ENCODE measurements around the gene RPS10. TPM values are rescaled to one million over a fixed set of nuclear protein-coding genes. Genes with fewer than 3 reads are reported as not detected.

RPS10 gene
- total and polyA plus RNA-seq, 2 donors (not counting 3 experiments of a cell fraction or from before 2014, with no cell fraction given) = 1,416 to 5,496 TPM

GRCh38 chr6:34378470-34378869 is 47.4 kb downstream of the RPS10 start:
- DNase-seq (ENCODE audit: low read depth, low spot score) (no peak), FAIRE-seq (no peak)
- intact Hi-C loops (cut with micrococcal nuclease) = no loop called here
- Histone ChIP-seq H3K4me1 (ENCODE audit: control insufficient read depth, extremely low read depth, insufficient read depth, low read length) (no peaks in the 10 kb centered on the region), H2AFZ (ENCODE audit: low read depth, low read length) (no peak overlapping the region), H3K27ac (ENCODE audit: insufficient read depth, low read depth, low read length) (no peak overlapping the region), H3K79me2 (ENCODE audit: control insufficient read depth, insufficient read depth, low read length) (peaks cover 87% of the 10 kb centered on the region), H3K4me3 (replicated peaks in 1 of 3; ENCODE audit: insufficient read depth in 1 of 3, low read depth in 1 of 3, low read length in 3 of 3) (no peak overlapping the region), H3K9me1 (replicated peaks; ENCODE audit: control insufficient read depth, extremely low read depth, insufficient read depth, low read length) (no peaks in the 10 kb centered on the region), H3K9me3 (replicated peaks; ENCODE audit: control insufficient read depth, insufficient read depth, low read length) (no peaks in the 10 kb centered on the region), H3K27me3 (ENCODE audit: control insufficient read depth in 2 of 2, insufficient read depth in 2 of 2, low read length in 2 of 2) (no peaks in the 10 kb centered on the region), H4K20me1 (replicated peaks; ENCODE audit: control insufficient read depth, extremely low read depth, insufficient read depth, low read length) (peaks cover 3% of the 10 kb centered on the region), H3K9ac (replicated peaks; ENCODE audit: extremely low read depth, insufficient read depth, low read length) (no peak overlapping the region), H3K36me3 (ENCODE audit: control insufficient read depth in 2 of 2, extremely low read depth in 1 of 2, insufficient read depth in 2 of 2, low read length in 2 of 2) (no peaks in the 10 kb centered on the region), H3K4me2 (ENCODE audit: insufficient read depth, low read length) (no peak overlapping the region)
- POLR2A ChIA-PET = no interaction called here
- CTCF ChIA-PET = interaction anchor here (1.1 to 1.4 kb wide), 3 partner anchors 9 to 36 kb away, joined by 3 read pairs; no protein-coding TSS in a partner anchor
- dilution Hi-C loops (cut with MboI; ENCODE audit: extremely low pct_ligation_motif_present, low sequenced_read_pairs) = no loop called here
- TF ChIP-seq POLR2A (IDR thresholded peaks at IDR 0.05; ENCODE audit: low read depth, low read length) (no peak), GATA2 (IDR thresholded peaks at IDR 0.05; ENCODE audit: insufficient read depth, insufficient read length, low read depth, low read length) (no peak), EZH2 (IDR thresholded peaks at IDR 0.05; ENCODE audit: borderline replicate concordance, low read depth, low read length, severe bottlenecking) (no peak), MYC (IDR thresholded peaks at IDR 0.05; ENCODE audit: low read depth, low read length) (no peak), FOS (IDR thresholded peaks at IDR 0.05; ENCODE audit: borderline replicate concordance, insufficient read depth, low read length) (no peak), CTCF (IDR thresholded peaks at IDR 0.05; ENCODE audit: extremely low read depth in 1 of 2, insufficient read depth in 1 of 2, low read depth in 1 of 2, low read length in 2 of 2) (no peak), JUN (IDR thresholded peaks at IDR 0.05; ENCODE audit: borderline replicate concordance, insufficient read depth, insufficient read length, low read depth) (no peak), POLR2AphosphoS5 (IDR thresholded peaks at IDR 0.05; ENCODE audit: insufficient read depth, low read depth, low read length) (no peak), MAX (IDR thresholded peaks at IDR 0.05; ENCODE audit: insufficient read depth, insufficient read length) (no peak)
- BruUV-seq (replicated peaks) = no TSS peak

Data from endothelial cell of umbilical vein (primary cell).